Measurements from ENCODE around the gene PLAAT4. TPM values are rescaled to one million over a fixed set of nuclear protein-coding genes. Genes with fewer than 3 reads are reported as not detected.
A peak's percentile ranks its signal among the peaks of the same experiment; 100 is the strongest.
"Not testable (repeated sequence)": the region's sequence is repeated elsewhere in the genome, so short reads cannot be mapped to it uniquely, and the experiment has no call there.

Gene PLAAT4
- total RNA-seq, 1 donor from 2014 or later: 14.7 TPM

DNA sequence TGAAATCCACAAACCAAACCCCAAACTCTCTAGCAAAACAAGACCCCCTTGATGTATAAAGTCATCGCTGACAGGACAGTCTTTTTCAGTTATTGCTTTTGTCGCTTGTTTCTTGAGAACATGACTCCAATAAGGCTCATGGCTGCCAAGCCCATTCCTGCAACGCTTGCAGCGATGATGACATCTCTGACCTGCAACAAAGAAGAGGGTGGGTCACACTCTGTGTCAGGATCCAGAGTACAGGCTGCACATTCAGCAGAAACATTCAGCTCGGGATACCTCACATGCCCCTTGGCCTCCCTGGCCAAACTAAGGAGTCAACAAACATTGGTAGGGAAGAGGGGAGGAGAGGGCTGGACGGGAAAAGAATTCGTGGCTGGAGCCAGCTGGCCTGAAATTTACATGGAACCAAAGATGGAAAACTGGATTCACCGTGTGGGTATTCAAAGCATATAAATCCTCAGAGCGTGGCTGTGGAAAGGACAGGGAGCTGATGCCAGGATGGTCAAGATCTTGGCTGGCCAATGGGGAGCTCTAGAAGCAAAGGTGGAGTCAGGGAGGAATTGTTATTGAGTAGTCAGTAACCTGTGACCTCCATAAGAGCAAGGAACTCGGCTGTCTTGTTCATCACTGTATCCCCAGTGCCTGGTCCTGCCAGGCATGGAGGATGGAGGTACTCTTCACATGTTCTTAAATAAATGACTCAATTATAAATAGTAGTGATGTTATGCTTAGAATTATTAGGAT, 38.4 kb downstream of the PLAAT4 start:
- H3K27ac Mint-ChIP-seq: peak overlapping the region; percentile 71
- peaks cover 10% of the 10 kb centered on the region for H3K9me3 Mint-ChIP-seq
- peaks cover 23% of the 10 kb centered on the region for H3K4me1 Mint-ChIP-seq
- intact Hi-C loops (cut with micrococcal nuclease): no loop called here
- DNase-seq: no peak
- H3K36me3 Mint-ChIP-seq (ENCODE audit: low read depth): peaks cover 8% of the 10 kb centered on the region
- H3K4me3 Mint-ChIP-seq: peak overlapping the region; percentile 73
- peaks cover 13% of the 10 kb centered on the region for H3K27me3 Mint-ChIP-seq

DNA sequence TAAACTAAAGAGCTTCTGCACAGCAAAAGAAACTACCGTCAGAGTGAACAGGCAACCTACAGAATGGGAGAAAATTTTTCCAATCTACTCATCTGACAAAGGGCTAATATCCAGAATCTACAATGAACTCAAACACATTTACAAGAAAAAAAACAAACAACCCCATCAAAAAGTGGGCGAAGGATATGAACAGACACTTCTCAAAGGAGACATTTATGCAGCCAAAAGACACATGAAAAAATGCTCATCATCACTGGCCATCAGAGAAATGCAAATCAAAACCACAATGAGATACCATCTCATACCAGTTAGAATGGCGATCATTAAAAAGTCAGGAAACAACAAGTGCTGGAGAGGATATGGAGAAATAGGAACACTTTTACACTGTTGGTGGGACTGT, 42.3 kb downstream of the PLAAT4 start:
- peaks cover 23% of the 10 kb centered on the region for H3K9me3 Mint-ChIP-seq
- intact Hi-C loops (cut with micrococcal nuclease); H3K27ac Mint-ChIP-seq; DNase-seq; H3K4me3 Mint-ChIP-seq; H3K27me3 Mint-ChIP-seq: not testable (repeated sequence)
- peaks cover 15% of the 10 kb centered on the region for H3K36me3 Mint-ChIP-seq (ENCODE audit: low read depth)
- peaks cover 28% of the 10 kb centered on the region for H3K4me1 Mint-ChIP-seq

DNA sequence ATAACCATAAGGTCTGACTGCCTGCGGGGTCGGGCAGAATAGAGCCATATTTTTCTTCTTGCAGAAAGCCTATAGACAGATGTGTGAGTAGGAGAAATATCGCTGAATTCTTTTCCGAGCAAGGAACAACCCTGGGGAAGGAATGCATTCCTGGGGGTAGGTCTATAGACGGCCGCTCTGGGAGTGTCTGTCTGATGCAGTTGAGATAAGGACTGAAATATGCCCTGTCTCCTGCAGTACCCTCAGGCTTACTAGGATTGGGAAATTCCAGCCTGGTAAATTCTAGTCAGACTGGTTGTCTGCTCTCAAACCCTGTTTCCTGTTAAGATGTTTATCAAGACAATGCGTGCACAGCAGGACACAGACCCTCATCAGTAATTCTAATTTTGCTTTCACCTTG, 44.6 kb downstream of the PLAAT4 start:
- Mint-ChIP-seq H3K4me1 (peaks cover 15% of the 10 kb centered on the region), H3K36me3 (ENCODE audit: low read depth) (peaks cover 15% of the 10 kb centered on the region), H3K9me3 (peaks cover 20% of the 10 kb centered on the region)
- H3K27ac Mint-ChIP-seq; intact Hi-C loops (cut with micrococcal nuclease); H3K27me3 Mint-ChIP-seq; DNase-seq; H3K4me3 Mint-ChIP-seq: not testable (repeated sequence)

DNA sequence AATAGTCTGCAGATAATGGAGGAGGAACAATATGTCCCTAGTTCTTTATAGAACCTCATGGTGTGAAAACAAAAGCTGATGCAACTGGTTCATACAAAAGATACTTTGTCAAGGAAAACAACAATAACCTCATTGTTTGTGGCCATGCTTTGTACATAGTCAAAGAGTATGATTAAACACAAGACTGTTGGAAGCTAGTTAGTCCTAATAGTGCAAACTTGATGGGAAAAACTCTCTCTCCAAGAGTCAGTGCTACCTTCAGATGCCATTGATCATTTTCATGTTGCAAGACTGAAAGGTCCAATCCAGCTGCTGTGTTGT, 46.7 kb downstream of the PLAAT4 start:
- Mint-ChIP-seq H3K4me1 (peaks cover 15% of the 10 kb centered on the region), H3K27me3 (peaks cover 2% of the 10 kb centered on the region), H3K27ac (no peak overlapping the region), H3K4me3 (no peak overlapping the region), H3K9me3 (peaks cover 18% of the 10 kb centered on the region), H3K36me3 (ENCODE audit: low read depth) (peaks cover 15% of the 10 kb centered on the region)
- no peak for DNase-seq
- intact Hi-C loops (cut with micrococcal nuclease): no loop called here

DNA sequence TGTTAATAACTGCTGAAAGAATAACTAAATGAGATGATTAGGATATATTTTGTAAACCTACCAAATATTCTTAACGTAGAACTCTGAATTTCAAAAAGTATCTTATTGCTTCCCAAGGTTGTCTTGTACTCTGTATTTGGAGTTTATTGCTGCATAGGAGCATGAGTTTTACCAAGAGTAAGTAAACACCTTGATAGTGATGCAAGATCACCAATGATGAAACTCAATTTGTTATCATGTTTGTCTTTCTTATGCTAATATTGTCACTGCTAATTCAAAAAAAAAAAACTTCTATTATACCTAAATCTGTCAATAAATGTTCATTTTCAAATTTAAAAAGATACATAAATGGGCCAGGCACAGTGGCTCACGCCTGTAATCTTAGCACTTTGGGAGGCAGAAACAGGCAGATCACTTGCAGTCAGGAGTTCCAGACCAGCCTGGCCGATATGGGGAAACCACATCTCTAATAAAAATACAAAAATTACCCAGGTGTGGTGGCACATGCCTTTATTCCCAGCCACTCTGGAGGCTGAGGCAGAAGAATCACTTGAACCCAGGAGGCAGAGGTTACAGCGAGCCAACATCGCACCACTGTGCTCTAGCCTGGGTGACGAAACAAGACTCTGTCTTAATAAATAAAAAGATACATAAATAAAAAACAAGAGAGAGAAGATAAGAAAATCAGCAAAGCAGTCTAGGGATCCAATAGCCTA, 50.0 kb downstream of the PLAAT4 start:
- peaks cover 2% of the 10 kb centered on the region for H3K27me3 Mint-ChIP-seq
- peaks cover 7% of the 10 kb centered on the region for H3K9me3 Mint-ChIP-seq
- no peak for DNase-seq
- H3K27ac Mint-ChIP-seq: no peak overlapping the region
- peaks cover 6% of the 10 kb centered on the region for H3K36me3 Mint-ChIP-seq (ENCODE audit: low read depth)
- H3K4me3 Mint-ChIP-seq: no peak overlapping the region
- intact Hi-C loops (cut with micrococcal nuclease): no loop called here
- peaks cover 14% of the 10 kb centered on the region for H3K4me1 Mint-ChIP-seq

DNA sequence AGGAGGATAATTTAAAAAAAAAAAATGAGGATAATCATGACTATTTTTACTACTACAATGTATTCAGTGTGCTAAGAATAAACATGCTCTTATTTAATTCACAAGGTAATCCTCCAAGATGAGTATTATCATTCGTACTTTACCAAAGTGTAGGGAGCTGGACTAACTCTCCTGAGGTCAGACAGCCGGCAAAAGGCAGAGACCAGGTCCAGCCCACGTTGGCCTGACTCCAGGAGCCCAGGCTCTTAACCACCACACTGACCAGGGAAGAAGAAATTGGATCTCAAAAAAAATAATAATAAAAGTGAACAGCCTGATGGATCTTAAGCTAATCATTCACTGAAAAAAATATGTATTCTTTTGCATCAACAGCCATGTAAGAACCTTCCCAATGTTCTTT, 52.4 kb downstream of the PLAAT4 start:
- Mint-ChIP-seq H3K36me3 (ENCODE audit: low read depth) (no peaks in the 10 kb centered on the region), H3K9me3 (no peaks in the 10 kb centered on the region), H3K4me1 (no peaks in the 10 kb centered on the region), H3K27me3 (peaks cover 2% of the 10 kb centered on the region), H3K27ac (no peak overlapping the region), H3K4me3 (no peak overlapping the region)
- intact Hi-C loops (cut with micrococcal nuclease): no loop called here
- DNase-seq: no peak

DNA sequence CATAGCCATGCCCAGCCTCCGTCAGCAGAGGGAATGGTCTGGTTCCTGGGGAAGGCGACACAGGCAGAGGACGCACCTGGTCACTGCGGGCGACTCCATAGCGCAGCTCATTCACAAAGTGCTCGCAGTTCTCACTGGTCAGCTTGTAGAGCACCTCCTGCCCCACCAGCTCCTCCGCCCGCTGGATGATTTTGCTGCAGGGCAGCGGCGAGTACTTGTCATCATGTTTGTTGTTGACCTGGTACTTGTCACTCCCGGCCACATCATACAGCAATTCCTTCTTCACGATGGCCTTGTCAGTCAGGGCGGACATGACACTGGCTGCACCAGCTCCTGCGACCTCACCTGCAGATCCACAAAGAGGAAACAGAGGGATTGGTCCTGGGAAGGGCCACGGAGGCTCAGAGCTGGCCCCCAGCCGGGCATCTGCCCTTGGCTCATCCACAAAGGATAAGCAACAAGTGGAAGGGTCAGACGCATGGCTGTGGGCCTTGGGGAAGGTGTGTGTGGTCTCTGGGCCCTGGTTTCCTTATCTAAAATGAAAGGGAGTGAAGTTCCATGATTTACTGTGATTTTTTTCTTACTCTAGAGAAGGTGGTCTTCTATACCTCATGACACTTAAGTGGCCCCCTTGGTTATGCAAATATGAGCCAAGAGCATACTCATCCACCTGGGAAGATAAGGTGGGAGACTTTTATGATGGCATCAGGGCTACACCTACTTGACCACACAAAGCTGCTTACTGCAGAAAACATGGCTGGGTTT, 53.6 kb downstream of the PLAAT4 start:
- H3K27me3 Mint-ChIP-seq: peaks cover 2% of the 10 kb centered on the region
- intact Hi-C loops (cut with micrococcal nuclease): loop anchor here (5.0 kb wide), 1 partner anchor 47 kb away; no protein-coding TSS in a partner anchor
- H3K4me1 Mint-ChIP-seq: no peaks in the 10 kb centered on the region
- no peaks in the 10 kb centered on the region for H3K9me3 Mint-ChIP-seq
- no peak overlapping the region for H3K27ac Mint-ChIP-seq
- DNase-seq: no peak
- H3K36me3 Mint-ChIP-seq (ENCODE audit: low read depth): no peaks in the 10 kb centered on the region
- H3K4me3 Mint-ChIP-seq: no peak overlapping the region

DNA sequence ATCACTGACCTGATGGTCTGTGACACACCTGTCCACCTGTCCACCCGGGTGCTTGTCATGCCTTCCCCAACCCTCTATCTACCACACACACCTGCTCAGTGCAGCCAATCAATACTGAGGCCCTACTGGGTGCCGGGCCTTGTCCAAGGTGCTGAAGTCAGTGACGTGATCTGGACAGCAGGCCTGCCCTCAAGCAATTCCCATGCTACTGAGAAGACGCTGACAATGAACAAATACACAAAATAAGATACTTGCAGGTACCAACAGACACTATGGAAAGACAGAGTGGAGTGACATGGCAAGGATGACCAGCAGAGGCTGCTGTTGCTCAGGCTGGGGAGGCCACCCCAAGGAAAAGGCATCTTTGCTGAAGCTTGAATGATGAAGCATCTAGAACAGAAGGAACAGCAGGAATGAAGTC, 56.4 kb downstream of the PLAAT4 start:
- intact Hi-C loops (cut with micrococcal nuclease): loop anchor here (5.0 kb wide), 1 partner anchor 44 kb away; no protein-coding TSS in a partner anchor
- Mint-ChIP-seq H3K36me3 (ENCODE audit: low read depth) (no peaks in the 10 kb centered on the region), H3K27ac (no peak overlapping the region), H3K4me1 (no peaks in the 10 kb centered on the region), H3K4me3 (no peak overlapping the region), H3K27me3 (no peaks in the 10 kb centered on the region), H3K9me3 (no peaks in the 10 kb centered on the region)
- peak; percentile 64 for DNase-seq

DNA sequence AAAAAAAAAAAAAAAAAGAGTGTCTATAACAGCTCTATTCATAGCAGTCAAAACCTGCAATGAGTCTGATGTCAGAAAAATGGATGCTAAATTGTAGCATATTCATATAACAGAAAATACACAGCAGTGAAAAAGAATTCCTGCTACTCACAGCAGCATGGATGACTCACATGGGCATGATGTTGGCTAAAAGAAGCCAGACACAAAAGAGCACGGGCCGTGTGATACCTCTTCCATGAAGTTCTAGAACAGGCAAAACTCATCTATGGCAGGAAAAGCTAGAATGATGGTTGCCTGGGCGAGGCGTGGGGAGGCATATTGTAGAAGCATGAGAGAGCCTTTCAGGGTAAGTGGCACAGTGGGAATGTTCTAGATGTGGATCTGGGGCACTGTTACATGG, 58.7 kb downstream of the PLAAT4 start:
- no peak for DNase-seq
- intact Hi-C loops (cut with micrococcal nuclease): no loop called here
- Mint-ChIP-seq H3K4me1 (no peaks in the 10 kb centered on the region), H3K27me3 (no peaks in the 10 kb centered on the region), H3K9me3 (no peaks in the 10 kb centered on the region), H3K36me3 (ENCODE audit: low read depth) (no peaks in the 10 kb centered on the region), H3K4me3 (no peak overlapping the region), H3K27ac (no peak overlapping the region)

Other genes starting within 250 kb of the PLAAT4 start
- not detected in 2 replicates for gene SLC22A9, start 167.0 kb upstream of the PLAAT4 start, total RNA-seq
- gene PLAAT5, start 45.6 kb upstream of the PLAAT4 start, total RNA-seq: not detected in 2 replicates
- gene LGALS12, start 30.7 kb upstream of the PLAAT4 start, total RNA-seq: not detected in 2 replicates
- gene PLAAT2, start 26.6 kb downstream of the PLAAT4 start, total RNA-seq: not detected in 2 replicates
- gene PLAAT3, start 77.6 kb downstream of the PLAAT4 start, total RNA-seq: 2.1 and 3.1 TPM in 2 replicates
- gene ATL3, start 134.6 kb downstream of the PLAAT4 start, total RNA-seq: 38.5 and 39.5 TPM in 2 replicates
- 51.3 and 54.2 TPM in 2 replicates for gene RTN3, start 144.7 kb downstream of the PLAAT4 start, total RNA-seq
- gene ZFTA, start 232.0 kb downstream of the PLAAT4 start, total RNA-seq: 3.8 and 5.3 TPM in 2 replicates